ENCODE results near the gene PANK3.
A peak's percentile ranks its signal among the peaks of the same experiment; 100 is the strongest.
"Not testable (repeated sequence)": the region's sequence is repeated elsewhere in the genome, so short reads cannot be mapped to it uniquely, and the experiment has no call there.

Gene PANK3

DNA sequence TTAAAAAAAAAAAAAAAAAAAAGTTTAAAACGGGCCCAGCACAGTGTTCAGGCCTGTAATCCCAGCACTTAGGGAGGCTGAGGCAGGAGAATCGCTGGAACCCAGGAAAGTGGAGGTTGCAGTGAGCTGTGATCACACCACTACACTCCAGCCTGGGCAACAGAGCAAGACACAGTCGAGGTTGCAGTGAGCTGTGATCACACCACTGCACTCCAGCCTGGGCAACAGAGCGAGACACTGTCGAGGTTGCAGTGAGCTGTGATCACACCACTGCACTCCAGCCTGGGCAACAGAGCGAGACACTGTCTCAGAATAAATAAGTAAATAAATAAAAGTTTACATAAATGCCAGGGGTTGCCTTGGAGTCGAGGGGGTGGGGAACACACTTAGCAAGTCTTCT, 44.8 kb downstream of the PANK3 start:
- H3K36me3 Mint-ChIP-seq, H3K9me3 Mint-ChIP-seq, H3K27ac Mint-ChIP-seq, H3K4me3 Mint-ChIP-seq, H3K4me1 Mint-ChIP-seq: not testable (repeated sequence)
- peaks cover 24% of the 10 kb centered on the region for H3K27me3 Mint-ChIP-seq

DNA sequence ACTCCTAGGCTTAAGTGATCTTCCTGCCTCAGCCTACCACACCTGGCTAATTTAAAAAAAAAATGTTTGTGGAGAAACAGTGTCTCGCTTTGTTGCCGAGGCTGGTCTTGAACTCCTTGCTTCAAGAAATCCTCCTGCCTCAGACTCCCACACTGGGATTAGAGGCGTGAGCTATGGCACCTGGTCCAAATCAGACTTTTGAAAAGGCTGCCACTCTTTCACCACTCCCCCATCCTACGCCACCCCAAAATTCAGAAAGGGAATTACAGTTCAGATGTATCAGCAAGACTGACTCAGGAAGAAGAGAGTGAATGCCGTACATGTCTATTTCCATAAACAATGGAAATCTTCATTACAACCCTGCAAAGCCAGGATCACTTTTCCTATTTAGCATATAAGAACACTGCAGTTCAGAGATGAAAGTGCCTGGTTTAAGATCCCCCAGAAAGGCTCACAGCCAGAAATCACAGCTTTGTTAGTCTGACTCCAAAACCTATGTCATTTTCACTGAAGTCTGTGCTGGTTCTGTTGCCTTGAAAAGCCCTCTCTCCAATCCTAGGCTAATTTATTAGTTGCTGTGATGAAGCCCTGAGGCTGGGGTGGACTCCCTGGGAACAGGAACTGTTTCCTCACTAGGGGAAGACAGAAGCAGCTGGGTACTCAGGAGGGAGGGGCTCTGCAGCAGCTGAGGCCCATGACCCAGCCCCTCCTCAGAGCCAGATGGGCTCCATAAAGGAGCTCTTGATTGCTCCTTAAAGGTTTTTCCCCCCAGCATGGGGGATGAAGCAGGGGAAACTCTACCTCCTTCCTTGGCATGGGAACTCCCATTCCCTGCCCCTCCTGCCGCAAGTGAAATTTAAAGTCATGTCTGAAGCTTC, 46.9 kb downstream of the PANK3 start:
- Mint-ChIP-seq H3K27ac (no peak overlapping the region), H3K27me3 (peaks cover 35% of the 10 kb centered on the region), H3K4me3 (no peak overlapping the region), H3K9me3 (no peaks in the 10 kb centered on the region), H3K4me1 (peaks cover 11% of the 10 kb centered on the region), H3K36me3 (peaks cover 2% of the 10 kb centered on the region)

DNA sequence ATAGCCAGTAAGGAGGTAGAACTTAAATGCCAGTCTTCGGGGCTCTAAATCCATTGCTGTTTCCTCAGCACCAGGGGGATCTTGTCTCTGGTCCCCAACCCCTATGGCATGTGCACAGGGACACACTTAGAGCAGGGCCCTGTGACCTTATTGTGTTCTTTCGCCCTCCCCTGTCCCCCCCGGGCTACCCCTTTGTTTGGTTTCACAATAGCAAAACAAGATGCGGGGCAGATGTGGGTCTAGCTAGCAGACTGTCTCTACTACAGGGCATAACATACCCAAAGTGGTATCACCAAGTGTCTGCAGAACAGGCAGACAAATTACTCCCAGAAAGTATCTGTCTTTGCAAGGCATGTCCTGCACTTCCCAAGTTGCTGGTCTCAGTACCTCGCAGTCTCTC, 48.0 kb downstream of the PANK3 start:
- H3K9me3 Mint-ChIP-seq = no peaks in the 10 kb centered on the region

DNA sequence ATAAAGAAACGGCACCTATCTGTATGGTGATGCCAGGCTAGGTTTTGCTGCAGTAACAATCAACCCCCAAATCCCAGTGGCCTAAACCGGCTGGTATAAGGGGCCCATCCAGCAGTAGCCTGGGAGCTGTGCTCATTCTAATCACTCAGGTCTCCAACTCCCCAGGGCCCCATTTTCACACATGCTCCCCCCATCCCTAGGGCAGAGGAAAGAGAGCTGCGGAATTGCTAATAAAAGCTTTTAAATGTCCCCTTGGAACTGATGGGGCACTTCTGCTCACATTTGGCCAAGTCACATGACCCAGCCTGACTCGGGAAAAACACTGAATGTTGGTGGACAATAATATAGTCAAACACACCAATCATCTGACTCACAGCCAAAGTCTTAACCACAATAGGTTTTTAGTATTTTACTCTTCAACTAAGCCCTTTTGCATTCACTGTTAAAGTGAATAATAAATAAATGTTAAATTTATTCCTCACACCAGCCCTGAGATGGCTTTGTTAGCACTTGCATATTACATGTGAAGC, 48.5 kb downstream of the PANK3 start:
- Mint-ChIP-seq H3K36me3 (peaks cover 2% of the 10 kb centered on the region), H3K4me3 (peak overlapping the region; percentile 19), H3K4me1 (peaks cover 11% of the 10 kb centered on the region), H3K9me3 (no peaks in the 10 kb centered on the region), H3K27ac (no peak overlapping the region), H3K27me3 (peaks cover 34% of the 10 kb centered on the region)

More for the DNA sequence above, 48.0 kb downstream of the PANK3 start:
- Mint-ChIP-seq H3K4me1 (peaks cover 11% of the 10 kb centered on the region), H3K4me3 (no peak overlapping the region), H3K27ac (no peak overlapping the region), H3K27me3 (peaks cover 35% of the 10 kb centered on the region), H3K36me3 (peaks cover 2% of the 10 kb centered on the region)

DNA sequence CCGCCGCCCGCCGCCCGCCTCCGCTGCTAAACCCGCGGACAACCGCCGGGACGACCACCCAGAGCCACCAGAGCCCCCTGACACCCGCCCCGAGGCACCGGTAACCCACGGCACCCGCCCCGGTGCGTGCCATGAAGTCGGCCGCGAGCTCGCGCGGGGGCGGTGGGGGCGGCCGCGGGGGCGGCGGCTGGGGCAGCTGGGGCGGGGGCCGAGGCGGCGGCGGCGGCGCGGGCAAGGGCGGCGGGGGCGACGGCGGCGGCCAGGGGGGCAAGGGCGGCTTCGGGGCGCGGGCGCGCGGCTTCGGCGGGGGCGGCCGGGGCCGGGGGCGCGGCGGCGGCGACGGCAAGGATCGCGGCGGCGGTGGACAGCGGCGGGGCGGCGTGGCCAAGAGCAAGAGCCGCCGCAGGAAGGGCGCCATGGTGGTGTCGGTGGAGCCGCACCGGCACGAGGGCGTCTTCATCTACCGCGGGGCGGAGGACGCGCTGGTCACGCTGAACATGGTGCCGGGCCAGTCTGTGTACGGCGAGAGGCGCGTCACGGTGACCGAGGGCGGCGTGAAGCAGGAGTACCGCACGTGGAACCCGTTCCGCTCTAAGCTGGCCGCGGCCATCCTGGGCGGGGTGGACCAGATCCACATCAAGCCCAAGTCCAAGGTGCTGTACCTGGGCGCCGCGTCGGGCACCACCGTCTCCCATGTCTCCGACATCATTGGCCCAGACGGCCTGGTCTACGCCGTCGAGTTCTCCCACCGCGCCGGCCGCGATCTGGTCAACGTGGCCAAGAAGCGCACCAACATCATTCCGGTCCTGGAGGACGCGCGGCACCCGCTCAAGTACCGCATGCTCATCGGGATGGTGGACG, 49.6 kb downstream of the PANK3 start:
- Mint-ChIP-seq H3K36me3 (peaks cover 2% of the 10 kb centered on the region), H3K27ac (peak overlapping the region; percentile 59), H3K4me3 (peak overlapping the region; percentile 19), H3K4me1 (peaks cover 11% of the 10 kb centered on the region), H3K9me3 (no peaks in the 10 kb centered on the region), H3K27me3 (peaks cover 34% of the 10 kb centered on the region)

DNA sequence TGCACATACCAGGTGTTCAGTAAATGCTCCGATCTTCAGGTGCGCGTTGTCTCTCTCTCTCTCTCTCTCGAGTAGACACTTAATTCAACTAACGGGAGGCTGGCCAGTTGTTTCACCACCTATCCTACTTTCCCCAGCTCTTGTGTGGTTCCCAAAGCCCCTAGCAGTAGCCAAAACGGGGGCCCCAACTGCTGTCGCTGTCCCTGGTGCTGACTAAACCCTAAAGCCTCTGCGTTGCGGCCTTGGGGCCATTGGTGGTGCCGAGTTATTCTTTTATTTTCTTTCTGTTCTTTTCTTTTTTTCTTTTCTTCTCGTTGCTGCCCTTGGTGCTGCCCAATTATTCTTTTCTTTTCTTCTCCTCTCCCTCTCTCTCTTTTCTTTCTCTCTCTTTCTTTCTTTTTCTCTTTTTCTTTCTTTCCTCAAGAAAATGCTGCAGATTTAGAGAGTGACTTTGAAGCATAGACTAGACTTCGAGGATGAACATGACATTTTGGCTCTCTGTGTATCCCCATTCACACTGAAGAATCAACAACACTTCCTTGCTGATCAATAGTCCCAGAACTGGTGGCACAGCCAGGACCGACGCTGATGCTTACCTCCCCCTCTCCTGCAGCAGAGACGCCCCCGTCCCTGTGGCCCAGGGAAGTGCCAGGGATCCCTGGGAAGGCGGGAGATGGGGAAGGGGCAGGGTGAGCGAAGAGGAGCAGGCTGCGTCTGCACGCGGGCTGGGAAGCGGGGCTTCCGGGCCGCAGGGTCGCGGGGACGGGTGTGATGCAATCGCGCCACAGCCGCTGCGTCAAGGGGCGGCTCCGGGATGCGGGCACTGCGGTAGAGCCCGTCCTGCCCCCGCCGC, 50.4 kb downstream of the PANK3 start, which contains the start of gene FBLL1:
Gene FBLL1 (plus strand): TSS at position 785 of the 853 bp plus-strand sequence. CDS start 200 bp downstream, outside the sequence.
- Mint-ChIP-seq H3K4me3 (peak within 1 kb of the TSS; percentile 76), H3K27ac (peak within 1 kb of the TSS; percentile 59), H3K27me3 (peaks cover 33% of the 10 kb centered on the region), H3K4me1 (peaks cover 11% of the 10 kb centered on the region), H3K9me3 (no peaks in the 10 kb centered on the region), H3K36me3 (peaks cover 2% of the 10 kb centered on the region)

DNA sequence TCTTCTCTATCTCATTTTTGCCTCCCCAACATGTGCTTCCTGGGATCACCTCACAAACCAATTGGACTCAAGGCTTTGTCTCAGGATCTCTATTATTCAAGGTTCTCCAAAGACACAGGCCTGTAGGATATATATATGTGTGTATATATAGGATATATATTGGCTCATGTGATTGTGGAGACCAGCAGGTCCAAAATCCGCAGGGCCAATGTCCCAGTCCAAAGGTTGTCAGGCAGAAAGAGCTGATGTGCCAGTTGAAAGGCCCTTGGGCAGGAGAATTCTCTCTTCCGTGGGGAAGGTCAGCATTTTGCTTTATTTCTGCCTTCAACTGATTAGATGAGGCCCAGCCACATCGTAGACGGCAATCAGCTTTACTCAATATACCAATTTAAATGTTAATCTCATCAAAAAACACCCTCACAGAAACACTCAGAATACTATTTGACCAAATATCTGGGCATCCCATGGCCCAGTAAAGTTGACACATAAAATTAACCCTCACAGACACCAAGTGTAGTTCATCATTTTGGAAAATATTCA, 51.3 kb downstream of the PANK3 start:
- Mint-ChIP-seq H3K27me3 (peaks cover 29% of the 10 kb centered on the region), H3K9me3 (no peaks in the 10 kb centered on the region), H3K27ac (no peak overlapping the region), H3K4me1 (peaks cover 11% of the 10 kb centered on the region), H3K36me3 (peaks cover 2% of the 10 kb centered on the region), H3K4me3 (peak overlapping the region; percentile 37)

DNA sequence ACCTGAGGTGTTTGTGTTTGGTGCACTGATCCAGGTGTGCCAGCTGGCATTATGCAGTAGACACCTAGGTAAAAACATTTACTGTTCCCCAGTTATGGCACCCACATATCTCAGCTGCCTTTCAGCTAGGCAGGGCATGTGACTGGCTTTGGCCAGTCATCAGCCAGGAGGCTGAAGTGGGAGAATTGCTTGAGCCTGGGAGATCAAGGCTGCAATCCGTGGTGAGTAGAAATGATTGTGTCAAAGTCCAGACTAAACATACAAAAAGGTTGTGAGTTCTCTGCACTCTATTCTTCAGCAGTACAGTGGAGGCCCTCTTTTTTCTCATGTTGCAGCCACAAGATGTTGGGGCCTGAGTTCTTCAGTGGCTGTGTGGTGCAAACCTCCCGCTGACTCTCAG, 53.3 kb downstream of the PANK3 start:
- no peak overlapping the region for H3K4me3 Mint-ChIP-seq
- H3K4me1 Mint-ChIP-seq = peaks cover 11% of the 10 kb centered on the region
- H3K27ac Mint-ChIP-seq = no peak overlapping the region
- H3K27me3 Mint-ChIP-seq = peaks cover 20% of the 10 kb centered on the region
- H3K9me3 Mint-ChIP-seq = no peaks in the 10 kb centered on the region
- H3K36me3 Mint-ChIP-seq = peaks cover 4% of the 10 kb centered on the region

DNA sequence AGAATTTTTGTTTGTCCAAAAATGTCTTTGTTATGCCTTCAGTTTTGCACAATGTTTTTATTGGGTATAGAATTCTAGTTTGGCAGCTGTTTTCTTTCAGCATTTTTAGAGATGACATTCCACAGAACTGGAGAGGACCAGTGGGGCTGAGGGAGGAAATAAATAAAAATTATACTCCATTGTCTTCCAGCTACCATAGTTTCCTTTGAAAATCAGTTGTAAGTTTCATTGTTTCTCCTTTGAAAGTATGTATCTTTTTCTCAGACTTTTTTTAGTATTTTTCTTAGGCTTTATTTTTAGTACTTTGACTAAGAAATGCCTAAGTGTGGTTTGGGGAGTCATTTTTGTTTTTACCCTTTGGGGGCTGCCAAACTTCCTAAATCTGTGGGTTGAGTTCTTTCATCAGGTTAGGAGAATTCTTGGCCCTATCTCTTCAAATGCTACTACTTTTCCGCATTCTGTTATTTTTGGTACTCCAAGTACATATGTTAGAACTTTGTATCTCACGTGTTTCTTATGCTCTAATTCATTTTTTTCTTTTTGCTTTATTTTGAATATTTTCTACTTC, 65.2 kb downstream of the PANK3 start:
- H3K4me3 Mint-ChIP-seq = no peak overlapping the region
- no peaks in the 10 kb centered on the region for H3K9me3 Mint-ChIP-seq
- no peaks in the 10 kb centered on the region for H3K27me3 Mint-ChIP-seq
- H3K27ac Mint-ChIP-seq = no peak overlapping the region
- H3K4me1 Mint-ChIP-seq = no peaks in the 10 kb centered on the region
- H3K36me3 Mint-ChIP-seq = peaks cover 58% of the 10 kb centered on the region

DNA sequence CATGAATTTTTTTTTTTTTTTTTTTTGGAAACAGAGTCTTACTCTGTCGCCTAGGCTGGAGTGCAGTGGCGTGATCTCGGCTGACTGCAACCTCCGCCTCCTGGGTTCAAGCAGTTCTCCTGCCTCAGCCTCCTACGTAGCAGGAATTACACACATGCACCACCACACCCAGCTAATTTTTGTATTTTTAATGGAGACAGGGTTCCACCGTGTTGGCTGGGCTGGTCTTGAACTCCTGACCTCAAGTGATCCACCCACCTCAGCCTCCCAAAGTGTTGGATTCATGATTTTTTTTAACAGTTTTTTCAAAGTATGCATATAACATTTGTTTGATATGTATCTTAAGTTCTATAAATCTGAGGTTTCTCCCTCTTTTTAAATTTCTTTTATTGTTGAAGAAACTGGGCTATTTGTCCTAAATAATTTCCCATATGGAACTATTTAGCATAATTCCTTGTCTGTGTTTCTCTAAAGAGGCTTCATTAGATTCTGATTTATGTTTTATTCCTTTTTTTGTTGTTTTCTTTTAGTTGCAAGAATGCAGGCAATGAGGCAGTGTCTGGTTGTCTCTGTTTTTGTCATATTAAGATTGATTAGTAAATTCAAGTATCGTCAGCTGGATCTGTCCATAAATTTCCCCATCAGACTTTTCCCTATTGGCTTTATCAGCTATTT, 76.5 kb downstream of the PANK3 start:
- Mint-ChIP-seq H3K4me1 (no peaks in the 10 kb centered on the region), H3K27ac (no peak overlapping the region), H3K9me3 (no peaks in the 10 kb centered on the region), H3K36me3 (peaks cover 14% of the 10 kb centered on the region), H3K4me3 (no peak overlapping the region), H3K27me3 (no peaks in the 10 kb centered on the region)
